GM19324 (cell line): ENCODE results near the gene RTTN.
A peak's percentile ranks its signal among the peaks of the same experiment; 100 is the strongest.
"Not testable (repeated sequence)": the region's sequence is repeated elsewhere in the genome, so short reads cannot be mapped to it uniquely, and the experiment has no call there.

Experiments
- ATAC-seq: cut with Tn5 transposase; IDR thresholded peaks from one replicate; pipeline ENCODE4 v1.9.1; 2021; ENCODE audit warnings: mild to moderate bottlenecking, moderate library complexity; ENCODE audit not compliant: unreplicated experiment, low FRiP score

Gene RTTN

GRCh38 chr18:70205421-70206397 lies at the start of gene RTTN:
Gene RTTN, minus strand, starts transcription at chr18:70205687. Its CDS starts 29 bp downstream, at chr18:70205658.
- ATAC-seq = peak; percentile 99

DNA sequence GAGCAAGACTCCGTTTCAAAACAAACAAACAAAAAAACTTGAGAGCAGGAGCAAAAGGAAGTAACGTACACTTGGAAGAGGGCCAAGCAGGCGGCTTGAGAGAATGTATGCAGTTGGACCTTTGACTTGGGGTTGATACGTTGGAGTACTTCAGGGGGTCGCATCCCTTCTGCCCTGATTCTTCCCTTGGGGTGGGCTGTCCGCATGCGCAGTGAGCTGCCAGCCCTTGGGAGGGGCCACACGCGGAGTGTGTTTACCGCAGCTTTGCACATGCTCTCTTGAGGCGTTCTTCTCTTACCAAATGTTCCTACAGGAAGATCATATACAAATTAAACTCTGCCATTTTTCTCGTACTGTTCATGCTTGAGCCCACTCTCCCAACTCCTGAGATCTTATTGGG lies 45.3 kb upstream of the RTTN start:
- no peak for ATAC-seq

GRCh38 chr18:70249861-70250260 lies 44.4 kb upstream of the RTTN start:
- not testable (repeated sequence) for ATAC-seq

DNA sequence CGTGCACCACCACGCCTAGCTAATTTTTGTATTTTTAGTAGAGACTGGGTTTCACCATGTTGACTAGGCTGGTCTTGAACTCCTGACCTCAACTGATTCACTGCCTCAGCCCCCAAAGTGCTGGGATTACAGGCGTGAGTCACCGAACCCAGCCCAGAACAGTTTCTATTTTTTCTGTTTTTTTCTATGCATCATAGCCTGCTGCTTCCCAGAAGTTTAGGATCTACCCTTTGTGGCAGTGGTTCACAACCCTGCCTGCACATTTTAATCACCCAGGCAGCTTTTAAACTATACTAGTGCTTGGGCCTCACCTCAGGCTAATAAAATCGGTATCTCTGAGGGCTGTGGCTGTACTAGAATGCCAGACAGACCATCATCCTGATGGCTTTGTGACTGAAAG lies 43.6 kb upstream of the RTTN start:
- ATAC-seq = no peak

DNA sequence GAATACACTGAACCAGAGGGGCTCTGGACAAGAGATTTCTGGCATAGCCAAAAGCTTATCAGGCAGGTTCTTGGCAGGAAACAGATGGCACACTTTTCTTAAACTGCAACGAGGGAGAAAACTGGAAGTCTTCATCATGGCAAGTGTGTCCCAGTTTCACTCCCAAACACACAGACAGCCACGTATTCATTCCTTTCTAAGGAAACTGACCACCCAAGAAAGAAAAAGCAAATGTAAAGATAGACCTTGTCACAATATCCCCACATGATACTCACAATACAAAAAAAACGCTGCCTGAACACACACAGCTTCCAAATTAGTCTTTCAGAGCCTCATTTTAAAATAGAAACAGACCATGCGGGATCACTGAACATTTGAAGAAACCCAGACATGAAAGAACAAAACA lies 40.6 kb upstream of the RTTN start:
- ATAC-seq = no peak

- ATAC-seq = no peak
These were observed 37.8 kb upstream of the RTTN start for GRCh38 chr18:70243131-70243929.

- ATAC-seq = not testable (repeated sequence)
These were observed 31.4 kb upstream of the RTTN start for GRCh38 chr18:70236921-70237320.

GRCh38 chr18:70235478-70235877 lies 30.0 kb upstream of the RTTN start:
- ATAC-seq = no peak

GRCh38 chr18:70234667-70235459 lies 29.4 kb upstream of the RTTN start:
- ATAC-seq = no peak

DNA sequence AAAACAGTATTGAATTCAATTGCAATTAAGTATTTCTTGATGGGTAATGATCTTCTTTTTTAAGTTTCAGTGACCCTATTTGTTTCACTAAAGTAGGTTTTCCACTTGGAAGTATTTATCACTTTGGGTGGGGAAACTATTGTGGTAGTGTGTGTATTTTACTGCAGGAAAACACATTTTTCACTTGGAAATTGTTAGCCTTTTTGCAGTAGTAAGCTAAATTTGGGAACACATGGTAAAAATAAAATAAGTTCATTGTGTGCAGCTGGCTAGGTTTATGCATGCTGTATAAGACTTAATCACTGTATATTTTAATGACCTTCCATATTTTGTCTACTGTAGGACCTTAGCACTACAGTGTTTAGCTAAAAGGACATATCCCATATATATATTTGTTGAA lies 28.5 kb upstream of the RTTN start:
- ATAC-seq = no peak

- ATAC-seq = no peak
These were observed 26.8 kb upstream of the RTTN start for GRCh38 chr18:70232261-70232660.

- ATAC-seq = no peak
These were observed 24.2 kb upstream of the RTTN start for GRCh38 chr18:70229639-70230038.

DNA sequence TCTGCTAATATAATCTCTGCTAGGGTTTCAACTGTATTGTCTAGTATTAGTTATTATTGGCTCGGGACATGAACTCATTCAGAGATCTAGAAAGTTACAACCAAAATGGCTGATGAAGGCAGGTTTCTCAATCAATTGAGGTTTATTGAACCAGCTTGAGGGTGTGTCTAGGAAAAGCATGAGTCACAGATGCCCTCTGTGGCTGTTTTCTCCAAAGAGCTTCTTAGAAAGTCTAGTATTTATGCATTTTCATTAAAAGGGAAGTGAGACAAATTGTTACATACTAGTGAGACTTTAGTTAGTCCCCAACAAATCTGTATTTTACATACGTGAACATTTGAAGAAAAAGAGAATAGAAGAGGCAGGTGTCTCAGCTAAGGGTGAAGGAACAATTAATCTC lies 23.0 kb upstream of the RTTN start:
- no peak for ATAC-seq

DNA sequence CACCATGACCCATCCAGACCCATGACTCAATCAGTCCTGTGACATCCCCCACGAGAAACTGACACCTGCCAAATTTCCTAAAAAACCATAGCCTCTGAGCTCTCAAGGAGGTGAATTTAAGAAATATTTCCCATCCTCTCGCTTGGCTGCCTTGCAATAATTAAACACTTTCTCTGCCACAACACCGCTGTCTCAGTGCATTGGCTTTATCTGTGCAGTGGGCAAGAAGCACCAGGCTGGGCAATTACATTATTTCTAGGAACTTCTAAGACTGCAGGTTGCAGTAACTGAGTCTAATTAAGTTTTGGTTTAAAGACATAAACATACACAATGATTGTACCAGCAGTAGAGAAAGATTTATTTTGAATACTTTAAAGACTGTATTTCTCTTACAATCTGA lies 22.0 kb upstream of the RTTN start:
- ATAC-seq = no peak

DNA sequence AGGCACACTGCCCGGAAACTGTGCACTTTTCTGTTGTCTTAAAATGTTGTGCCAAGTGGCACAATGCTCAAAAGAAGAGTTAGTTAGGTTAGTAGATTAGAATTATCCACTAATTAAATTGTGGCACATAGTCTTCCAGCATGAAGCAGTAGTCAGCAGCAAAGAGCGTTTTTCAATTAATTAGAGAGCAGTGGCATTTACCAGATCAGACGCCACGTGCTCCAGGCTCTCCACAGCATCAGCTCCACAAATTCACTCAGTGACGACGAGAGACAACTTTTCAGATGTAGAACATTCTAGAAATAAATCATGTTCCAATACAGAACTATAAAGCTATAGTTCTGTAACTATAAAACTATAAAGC lies 16.4 kb upstream of the RTTN start:
- ATAC-seq = no peak

GRCh38 chr18:70221156-70221914 lies 15.8 kb upstream of the RTTN start:
- ATAC-seq = no peak

- ATAC-seq = no peak
These were observed 15.1 kb upstream of the RTTN start for GRCh38 chr18:70220628-70221027.

- ATAC-seq = no peak
These were observed 14.2 kb upstream of the RTTN start for GRCh38 chr18:70219688-70220087.

DNA sequence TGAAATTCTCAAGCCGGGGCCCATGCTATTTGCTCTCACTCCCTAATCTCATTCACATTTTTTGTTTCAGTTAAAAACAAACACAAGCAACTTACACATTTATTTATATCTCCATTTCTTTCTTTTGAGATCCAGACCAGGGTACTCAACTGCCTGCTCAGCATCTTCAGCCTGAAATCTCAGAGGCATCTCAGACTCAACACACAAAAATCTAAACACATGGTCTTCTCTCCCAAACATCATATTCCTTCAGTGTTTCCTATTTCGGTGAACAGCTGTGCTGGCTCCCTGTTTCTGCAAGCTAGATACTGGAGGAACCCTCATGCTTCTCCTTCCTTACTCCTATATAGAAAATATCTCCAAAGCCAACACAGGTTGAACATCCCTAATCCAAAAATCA lies 11.3 kb upstream of the RTTN start:
- ATAC-seq = no peak

- ATAC-seq = no peak
These were observed 1.7 kb upstream of the RTTN start for GRCh38 chr18:70207181-70207580.
